HG02981 (cell line): Measurements from ENCODE around the gene ASTN2.

Experiments
- ATAC-seq: cut with Tn5 transposase; IDR thresholded peaks from one replicate; pipeline ENCODE4 v1.9.1; 2021; ENCODE audit warnings: mild to moderate bottlenecking, moderate library complexity; ENCODE audit not compliant: unreplicated experiment

Gene ASTN2

GRCh38 chr9:117122953-117123352 is 291.9 kb downstream of the ASTN2 start:
- no peak for ATAC-seq

- ATAC-seq = no peak
Measured at GRCh38 chr9:117122102-117122501, 292.8 kb downstream of the ASTN2 start.

GRCh38 chr9:117121316-117121715 is 293.5 kb downstream of the ASTN2 start:
- no peak for ATAC-seq

GRCh38 chr9:117120061-117120460 is 294.8 kb downstream of the ASTN2 start:
- ATAC-seq = no peak

- ATAC-seq = peak; percentile 73
Measured at GRCh38 chr9:117116084-117116483, 298.8 kb downstream of the ASTN2 start.

- ATAC-seq = no peak
Measured at GRCh38 chr9:117114768-117115167, 300.1 kb downstream of the ASTN2 start.

- no peak for ATAC-seq
Measured at GRCh38 chr9:117104716-117105495, 310.0 kb downstream of the ASTN2 start.

GRCh38 chr9:117104206-117104605 is 310.7 kb downstream of the ASTN2 start:
- no peak for ATAC-seq

GRCh38 chr9:117103438-117104110 is 311.3 kb downstream of the ASTN2 start:
- ATAC-seq = peak; percentile 60

- ATAC-seq = no peak
Measured at GRCh38 chr9:117101008-117101407, 313.8 kb downstream of the ASTN2 start.

- ATAC-seq = no peak
Measured at GRCh38 chr9:117098331-117098730, 316.5 kb downstream of the ASTN2 start.

- ATAC-seq = no peak
Measured at GRCh38 chr9:117097761-117098160, 317.1 kb downstream of the ASTN2 start.

GRCh38 chr9:117096138-117096537 is 318.7 kb downstream of the ASTN2 start:
- ATAC-seq = no peak

GRCh38 chr9:117095081-117095480 is 319.8 kb downstream of the ASTN2 start:
- ATAC-seq = no peak

GRCh38 chr9:117093891-117094844 is 320.7 kb downstream of the ASTN2 start:
- ATAC-seq = no peak

GRCh38 chr9:117092582-117092981 is 322.3 kb downstream of the ASTN2 start:
- no peak for ATAC-seq

- ATAC-seq = no peak
Measured at GRCh38 chr9:117091529-117091928, 323.3 kb downstream of the ASTN2 start.

GRCh38 chr9:117088786-117089185 is 326.1 kb downstream of the ASTN2 start:
- no peak for ATAC-seq

GRCh38 chr9:117088140-117088539 is 326.7 kb downstream of the ASTN2 start:
- ATAC-seq = no peak

- ATAC-seq = no peak
Measured at GRCh38 chr9:117084221-117084620, 330.6 kb downstream of the ASTN2 start.

- ATAC-seq = no peak
Measured at GRCh38 chr9:117083559-117083958, 331.3 kb downstream of the ASTN2 start.
